IPS-18a (cell line): ENCODE measurements around the gene VPS37D.
"Not testable (repeated sequence)": the region's sequence is repeated elsewhere in the genome, so short reads cannot be mapped to it uniquely, and the experiment has no call there.

Source experiments
- H3K27ac ChIP-seq: one replicate; pipeline ENCODE4 v1.5.1; 2013; ENCODE audit warnings: low read length
- H3K27me3 ChIP-seq: one replicate; pipeline ENCODE4 v1.6.1; 2013; ENCODE audit warnings: mild to moderate bottlenecking, low read length; ENCODE audit not compliant: control insufficient read depth, insufficient read depth
- H3K36me3 ChIP-seq: one replicate; pipeline ENCODE4 v1.6.1; 2013; ENCODE audit warnings: low read depth, low read length; ENCODE audit not compliant: control insufficient read depth
- H3K4me1 ChIP-seq: one replicate; pipeline ENCODE4 v1.6.1; 2013; ENCODE audit warnings: low read depth, low read length; ENCODE audit not compliant: control insufficient read depth
- H3K4me3 ChIP-seq: one replicate; pipeline ENCODE4 v1.5.1; 2013; ENCODE audit warnings: low read length
- H3K9ac ChIP-seq: one replicate; pipeline ENCODE4 v1.6.1; 2013; ENCODE audit warnings: mild to moderate bottlenecking, low read length, moderate library complexity
- H3K9me3 ChIP-seq: one replicate; pipeline ENCODE4 v1.6.1; 2013; ENCODE audit warnings: low read depth, low read length; ENCODE audit not compliant: control insufficient read depth

VPS37D gene

DNA sequence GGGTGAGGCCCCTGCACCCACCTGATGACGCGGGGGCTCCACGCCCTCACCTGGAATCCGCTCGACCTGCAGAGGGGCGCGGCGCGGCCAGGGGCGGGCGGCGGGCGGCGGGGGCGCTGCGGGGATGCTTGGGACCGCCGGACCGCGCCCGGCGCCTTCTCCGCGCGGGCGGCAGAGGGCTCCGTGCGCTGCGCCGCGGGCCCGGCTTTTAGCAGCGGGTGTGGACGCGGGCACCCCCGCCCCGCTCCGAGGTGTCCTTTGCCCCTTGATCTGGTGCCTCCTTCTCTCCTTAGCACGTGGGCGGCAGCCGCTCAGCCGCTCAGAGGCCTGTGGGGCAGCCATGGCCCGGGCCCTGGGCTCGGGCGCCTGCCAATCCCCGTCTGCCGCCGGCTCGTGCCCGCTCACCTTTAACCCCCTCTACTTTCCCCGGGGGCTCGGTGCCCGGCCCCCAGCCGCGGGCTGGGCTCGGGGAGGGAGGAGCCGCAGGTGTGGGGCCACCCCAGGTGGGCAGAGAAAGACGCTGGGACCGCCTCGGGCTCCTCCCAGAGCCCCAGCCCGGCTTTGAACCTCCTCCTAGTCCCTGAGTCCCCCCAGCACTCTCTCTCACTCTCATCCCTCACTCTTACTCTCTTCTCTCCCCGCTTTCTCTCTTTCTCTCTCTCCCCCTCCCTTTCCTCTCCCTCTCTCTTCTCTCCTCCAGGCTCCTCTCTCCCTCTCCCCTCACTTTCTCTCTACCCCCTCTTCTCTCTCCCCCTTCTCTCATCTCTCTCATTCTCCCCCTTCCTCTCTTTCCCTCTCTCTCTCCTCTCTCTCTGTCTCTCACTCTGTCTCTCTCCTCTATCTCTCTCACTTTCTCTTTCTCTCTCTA is 19.7 kb upstream of the VPS37D start:
- Histone ChIP-seq H3K36me3 (no peaks in the 10 kb centered on the region), H3K9ac (peak overlapping the region; percentile 54), H3K4me1 (no peaks in the 10 kb centered on the region), H3K27ac (no peak overlapping the region), H3K9me3 (no peaks in the 10 kb centered on the region), H3K27me3 (peaks cover 40% of the 10 kb centered on the region), H3K4me3 (peak overlapping the region; percentile 62)

- Histone ChIP-seq H3K9ac (peak overlapping the region; percentile 54), H3K4me3 (peak overlapping the region; percentile 62), H3K4me1 (no peaks in the 10 kb centered on the region), H3K36me3 (no peaks in the 10 kb centered on the region), H3K9me3 (no peaks in the 10 kb centered on the region), H3K27ac (no peak overlapping the region), H3K27me3 (peaks cover 40% of the 10 kb centered on the region)
Measured at GRCh38 chr7:73648593-73649332, 18.9 kb upstream of the VPS37D start.

GRCh38 chr7:73649576-73649975 is 18.1 kb upstream of the VPS37D start:
- no peak overlapping the region for H3K9ac ChIP-seq
- H3K9me3 ChIP-seq = no peaks in the 10 kb centered on the region
- no peak overlapping the region for H3K27ac ChIP-seq
- no peak overlapping the region for H3K4me3 ChIP-seq
- peaks cover 40% of the 10 kb centered on the region for H3K27me3 ChIP-seq
- no peaks in the 10 kb centered on the region for H3K4me1 ChIP-seq
- H3K36me3 ChIP-seq = no peaks in the 10 kb centered on the region

DNA sequence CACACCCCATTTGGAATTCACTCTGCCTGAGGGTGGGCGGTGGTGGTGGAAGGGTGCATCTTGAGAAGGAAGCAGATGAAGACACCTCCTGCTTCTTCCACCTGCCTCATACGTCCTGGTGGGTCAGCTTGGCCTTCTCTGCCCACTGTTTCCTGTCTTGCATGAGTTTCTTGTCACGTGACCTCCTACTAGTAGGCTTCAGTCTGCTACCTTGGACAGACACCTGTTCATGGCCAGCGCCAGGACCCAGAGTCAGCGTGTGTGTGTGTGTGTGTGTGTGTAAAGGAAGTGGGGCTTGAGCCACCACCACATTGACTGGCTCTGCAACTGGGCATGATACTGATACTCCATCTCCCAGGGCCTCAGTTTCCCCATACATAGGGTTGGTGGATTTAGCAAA is 17.1 kb upstream of the VPS37D start:
- H3K27me3 ChIP-seq = peaks cover 40% of the 10 kb centered on the region
- no peak overlapping the region for H3K27ac ChIP-seq
- H3K9ac ChIP-seq = no peak overlapping the region
- H3K4me1 ChIP-seq = no peaks in the 10 kb centered on the region
- H3K36me3 ChIP-seq = no peaks in the 10 kb centered on the region
- H3K4me3 ChIP-seq = no peak overlapping the region
- H3K9me3 ChIP-seq = no peaks in the 10 kb centered on the region

- H3K27ac ChIP-seq = no peak overlapping the region
- H3K4me1 ChIP-seq = no peaks in the 10 kb centered on the region
- H3K9ac ChIP-seq = no peak overlapping the region
- H3K36me3 ChIP-seq = no peaks in the 10 kb centered on the region
- peaks cover 24% of the 10 kb centered on the region for H3K27me3 ChIP-seq
- H3K4me3 ChIP-seq = no peak overlapping the region
- H3K9me3 ChIP-seq = no peaks in the 10 kb centered on the region
Measured at GRCh38 chr7:73652541-73652949, 15.1 kb upstream of the VPS37D start.

DNA sequence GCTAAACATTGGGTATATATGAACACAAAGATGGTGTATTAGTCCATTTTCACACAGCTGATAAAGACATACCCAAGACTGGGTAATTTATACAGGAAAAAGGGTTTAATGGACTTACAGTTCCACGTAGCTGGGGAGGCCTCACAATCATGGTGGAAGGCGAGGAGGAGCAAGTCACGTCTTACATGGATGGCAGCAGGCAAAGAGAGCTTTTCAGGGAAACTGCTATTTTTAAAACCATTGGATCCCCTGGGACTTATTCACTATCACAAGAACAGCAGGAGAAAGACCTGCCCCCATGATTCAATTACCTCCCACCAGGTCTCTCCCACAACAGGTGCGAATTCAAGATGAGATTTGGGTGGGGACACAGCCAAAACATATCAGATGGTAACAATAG is 12.3 kb upstream of the VPS37D start:
- not testable (repeated sequence) for H3K4me1 ChIP-seq, H3K9me3 ChIP-seq, H3K36me3 ChIP-seq, H3K27ac ChIP-seq, H3K4me3 ChIP-seq, H3K27me3 ChIP-seq, H3K9ac ChIP-seq

DNA sequence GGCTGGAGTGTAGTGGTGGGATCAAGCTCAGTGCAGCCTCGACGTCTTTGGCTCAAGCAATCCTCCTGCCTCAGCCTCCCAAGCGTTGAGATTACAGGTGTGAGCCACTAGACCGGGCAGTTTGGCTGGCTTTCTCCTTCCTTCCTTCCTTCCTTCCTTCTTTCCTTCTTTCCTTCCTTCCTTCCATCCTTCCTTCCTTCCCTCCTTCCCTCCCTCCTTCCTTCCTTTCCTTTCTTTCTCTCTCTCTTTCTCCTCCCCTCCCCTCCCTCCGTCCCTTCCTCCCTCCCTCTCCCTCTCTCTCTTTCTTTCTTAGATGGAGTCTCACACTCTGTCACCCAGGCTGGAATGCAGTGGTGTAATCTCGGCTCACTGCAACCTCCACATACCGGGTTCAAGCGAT is 7.6 kb upstream of the VPS37D start:
- Histone ChIP-seq H3K4me3 (no peak overlapping the region), H3K27ac (no peak overlapping the region), H3K4me1 (no peaks in the 10 kb centered on the region), H3K9ac (no peak overlapping the region), H3K36me3 (no peaks in the 10 kb centered on the region), H3K9me3 (no peaks in the 10 kb centered on the region), H3K27me3 (no peaks in the 10 kb centered on the region)

DNA sequence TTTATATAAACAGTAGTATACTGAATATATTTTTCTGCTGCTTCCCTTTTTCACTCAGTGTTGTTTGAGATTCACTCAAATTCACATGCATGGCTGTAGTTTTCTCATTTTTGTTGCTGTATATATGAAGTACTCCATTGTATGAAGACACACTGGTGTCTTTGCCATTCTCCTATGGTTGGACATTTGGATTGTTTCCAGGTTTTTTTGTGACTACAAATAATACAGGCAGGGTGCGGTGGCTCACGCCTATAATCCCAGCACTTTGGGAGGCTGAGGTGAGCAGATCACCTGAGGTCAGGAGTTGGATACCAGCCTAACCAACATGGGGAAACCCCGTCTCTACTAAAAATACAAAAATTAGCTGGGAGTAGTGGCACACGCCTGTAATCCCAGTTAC is 7.0 kb upstream of the VPS37D start:
- H3K9me3 ChIP-seq, H3K4me1 ChIP-seq, H3K4me3 ChIP-seq, H3K27me3 ChIP-seq, H3K27ac ChIP-seq, H3K9ac ChIP-seq, H3K36me3 ChIP-seq: not testable (repeated sequence)

- Histone ChIP-seq H3K9ac (no peak overlapping the region), H3K27ac (no peak overlapping the region), H3K4me3 (no peak overlapping the region), H3K9me3 (no peaks in the 10 kb centered on the region), H3K36me3 (no peaks in the 10 kb centered on the region), H3K4me1 (no peaks in the 10 kb centered on the region), H3K27me3 (peaks cover 4% of the 10 kb centered on the region)
Measured at GRCh38 chr7:73663033-73663432, 4.6 kb upstream of the VPS37D start.

GRCh38 chr7:73668103-73668885 is 663 bp downstream of the VPS37D start:
- Histone ChIP-seq H3K27ac (no peak overlapping the region), H3K36me3 (no peaks in the 10 kb centered on the region), H3K9me3 (no peaks in the 10 kb centered on the region), H3K4me3 (peak overlapping the region; percentile 49), H3K27me3 (peaks cover 11% of the 10 kb centered on the region), H3K4me1 (peaks cover 3% of the 10 kb centered on the region), H3K9ac (no peak overlapping the region)

DNA sequence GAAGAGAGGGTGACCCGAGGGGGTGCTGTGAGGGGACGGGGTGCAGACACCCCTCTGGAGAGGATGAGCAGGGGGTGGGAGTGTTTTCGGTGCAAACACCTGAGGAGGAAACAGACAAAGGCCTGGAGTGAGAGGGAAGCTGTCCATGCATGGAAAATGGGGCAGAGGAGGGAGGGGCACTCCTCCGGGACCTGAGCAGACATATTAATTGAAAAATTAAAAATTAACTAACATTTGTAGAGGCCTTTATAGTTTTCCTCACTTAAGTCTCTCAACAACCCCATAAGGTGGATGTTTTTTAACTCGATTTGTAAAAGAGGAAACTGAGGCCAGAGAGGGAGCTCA is 1.2 kb downstream of the VPS37D start:
- Histone ChIP-seq H3K27me3 (peaks cover 11% of the 10 kb centered on the region), H3K9ac (no peak overlapping the region), H3K36me3 (no peaks in the 10 kb centered on the region), H3K9me3 (no peaks in the 10 kb centered on the region), H3K27ac (no peak overlapping the region), H3K4me1 (peaks cover 3% of the 10 kb centered on the region), H3K4me3 (peak overlapping the region; percentile 49)
